HEK293 (cell line): ENCODE measurements around the gene ACAA2.

ENCODE experiments used
- CTCF ChIA-PET: fragments of 350-600 bp; formaldehyde crosslinking; extraction: SDS; loops from one replicate; lab custom pipeline; 2021; ENCODE audit warnings: antibody characterized with exemption; lab: Yijun Ruan, JAX
- POLR2A ChIA-PET: fragments of 300-600 bp; formaldehyde crosslinking; extraction: SDS; loops from one replicate; lab custom pipeline; 2020; ENCODE audit warnings: antibody characterized with exemption, inconsistent platforms; lab: Yijun Ruan, JAX
- H3K27ac ChIP-seq: fragments of 200-500 bp; sonication (Bioruptor generic); 2 replicates; pipeline ENCODE4 v1.5.1; 2014; ENCODE audit warnings: low read depth, low read length, control low read depth, inconsistent platforms; ENCODE audit errors: extremely low read depth
- H3K36me3 ChIP-seq, 2 experiments: fragments of 200-500 bp in 1 of 2; sonication (Bioruptor generic) in 1 of 2; 1 replicate in 1 of 2; 2 replicates in 1 of 2; pipeline ENCODE4 v1.5.1; 2014 to 2017; ENCODE audit warnings: inconsistent platforms in 2 of 2, low read length in 2 of 2; ENCODE audit not compliant: control insufficient read depth in 2 of 2, insufficient read depth in 1 of 2
- H3K4me1 ChIP-seq: fragments of 200-500 bp; sonication (Bioruptor generic); 2 replicates; pipeline ENCODE4 v1.5.1; 2014; ENCODE audit warnings: mild to moderate bottlenecking, low read length, inconsistent platforms; ENCODE audit not compliant: control insufficient read depth, insufficient read depth
- H3K4me3 ChIP-seq: 2 replicates; pipeline ENCODE4 v1.5.1; 2011; ENCODE audit warnings: low read depth, mild to moderate bottlenecking, control low read depth, low read length, moderate library complexity
- H3K9me3 ChIP-seq: fragments of 200-500 bp; sonication (Bioruptor generic); 2 replicates; pipeline ENCODE4 v1.5.1; 2014; ENCODE audit warnings: low read depth, low read length, inconsistent platforms; ENCODE audit not compliant: control insufficient read depth, insufficient read depth
- OSR2 ChIP-seq: fragments of 450-650 bp; formaldehyde crosslinking; IDR thresholded peaks from 2 replicates; pipeline ENCODE4 v1.5.1; 2016; ENCODE audit warnings: missing biosample characterization, missing genetic modification characterization
- PRDM1 ChIP-seq: fragments of 450-650 bp; formaldehyde crosslinking; IDR thresholded peaks from 2 replicates; pipeline ENCODE4; 2016; ENCODE audit warnings: missing biosample characterization, missing genetic modification characterization
- SALL2 ChIP-seq: fragments of 450-650 bp; formaldehyde crosslinking; IDR thresholded peaks from 2 replicates; pipeline ENCODE4 v1.5.0; 2017; ENCODE audit warnings: missing biosample characterization, mild to moderate bottlenecking, missing genetic modification characterization, borderline replicate concordance
- SP2 ChIP-seq: fragments of 450-650 bp; formaldehyde crosslinking; IDR thresholded peaks from 2 replicates; pipeline ENCODE4 v1.5.1; 2016; ENCODE audit warnings: missing biosample characterization, missing genetic modification characterization
- ZFP3 ChIP-seq: fragments of 450-650 bp; formaldehyde crosslinking; IDR thresholded peaks from 2 replicates; pipeline ENCODE4 v1.5.1; 2016; ENCODE audit warnings: low read depth, missing biosample characterization, missing genetic modification characterization
- ZFP41 ChIP-seq: fragments of 450-650 bp; formaldehyde crosslinking; IDR thresholded peaks from 2 replicates; pipeline ENCODE4 v1.5.1; 2016; ENCODE audit warnings: missing biosample characterization, missing genetic modification characterization, borderline replicate concordance
- ZNF19 ChIP-seq: fragments of 450-650 bp; formaldehyde crosslinking; IDR thresholded peaks from 2 replicates; pipeline ENCODE4; 2016; ENCODE audit warnings: missing biosample characterization, missing genetic modification characterization, low read depth
- ZNF202 ChIP-seq: fragments of 450-650 bp; formaldehyde crosslinking; IDR thresholded peaks from 2 replicates; pipeline ENCODE4 v1.5.1; 2016; ENCODE audit warnings: missing biosample characterization, missing genetic modification characterization, borderline replicate concordance
- ZNF37A ChIP-seq: fragments of 450-650 bp; IDR thresholded peaks from 2 replicates; pipeline ENCODE4 v1.5.1; 2018; ENCODE audit warnings: missing biosample characterization, missing genetic modification characterization
- ZNF423 ChIP-seq: fragments of 450-650 bp; formaldehyde crosslinking; IDR thresholded peaks from 2 replicates; pipeline ENCODE4 v1.5.1; 2016; ENCODE audit warnings: missing biosample characterization, missing genetic modification characterization
- ZNF514 ChIP-seq: fragments of 450-650 bp; formaldehyde crosslinking; IDR thresholded peaks from 2 replicates; pipeline ENCODE4 v1.5.1; 2016; ENCODE audit warnings: missing biosample characterization, missing genetic modification characterization
- ZNF596 ChIP-seq: fragments of 450-650 bp; IDR thresholded peaks from 2 replicates; pipeline ENCODE4 v1.5.0; 2018; ENCODE audit warnings: missing biosample characterization, mild to moderate bottlenecking, missing genetic modification characterization, moderate library complexity
- ZNF600 ChIP-seq: fragments of 450-650 bp; formaldehyde crosslinking; IDR thresholded peaks from 2 replicates; pipeline ENCODE4 v1.5.1; 2016; ENCODE audit warnings: missing biosample characterization, missing genetic modification characterization
- ZNF654 ChIP-seq: fragments of 450-650 bp; formaldehyde crosslinking; IDR thresholded peaks from 2 replicates; pipeline ENCODE4 v1.5.1; 2016; ENCODE audit warnings: low read depth, missing biosample characterization, missing genetic modification characterization
- ZNF707 ChIP-seq: fragments of 450-650 bp; formaldehyde crosslinking; IDR thresholded peaks from 2 replicates; pipeline ENCODE4 v1.5.1; 2016; ENCODE audit warnings: missing biosample characterization, missing genetic modification characterization
- ZNF76 ChIP-seq: fragments of 450-650 bp; formaldehyde crosslinking; IDR thresholded peaks from 2 replicates; pipeline ENCODE4; 2016; ENCODE audit warnings: low read depth, missing biosample characterization, missing genetic modification characterization, borderline replicate concordance
- ZNF768 ChIP-seq: fragments of 450-650 bp; formaldehyde crosslinking; IDR thresholded peaks from 2 replicates; pipeline ENCODE4 v1.5.1; 2018; ENCODE audit warnings: missing biosample characterization, mild to moderate bottlenecking, missing genetic modification characterization
- TF ChIP-seq, protein P1 (sequence below): fragments of 450-650 bp; formaldehyde crosslinking; IDR thresholded peaks from 2 replicates; pipeline ENCODE4 v1.5.1; 2016; ENCODE audit warnings: missing biosample characterization, missing genetic modification characterization
- TF ChIP-seq, protein P2 (sequence below): fragments of 450-650 bp; formaldehyde crosslinking; IDR thresholded peaks from 2 replicates; pipeline ENCODE4 v1.5.1; 2016; ENCODE audit warnings: missing biosample characterization, missing genetic modification characterization
- TF ChIP-seq, protein P3 (sequence below): fragments of 450-650 bp; IDR thresholded peaks from 2 replicates; pipeline ENCODE4 v1.5.1; 2018; ENCODE audit warnings: missing biosample characterization, missing genetic modification characterization

ACAA2 gene

DNA sequence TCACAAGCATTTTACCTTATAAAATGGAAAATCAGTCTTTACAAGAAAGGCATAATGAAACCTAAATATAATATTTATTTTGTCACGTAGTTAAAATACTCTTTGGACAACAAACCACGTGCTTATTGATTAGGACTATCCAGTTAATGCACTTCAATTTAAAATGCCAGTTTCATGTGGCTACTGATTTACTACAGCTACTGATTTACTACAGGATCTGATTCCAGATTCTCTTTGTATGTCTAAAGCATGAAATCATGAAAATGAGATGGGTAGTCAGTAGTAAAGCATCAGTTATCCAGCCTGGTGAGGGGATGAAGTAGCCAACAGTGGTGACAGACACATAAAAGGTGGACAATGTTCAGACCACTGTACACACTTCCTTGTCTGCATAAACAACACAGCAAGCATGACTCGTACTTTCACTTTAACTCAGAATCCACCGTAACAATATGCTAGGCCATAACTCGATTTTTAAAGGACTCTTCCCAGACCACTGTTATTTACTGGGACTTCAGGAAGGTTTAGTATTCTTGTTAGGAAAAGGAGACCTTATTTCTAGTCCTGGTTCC lies 24.9 kb downstream of the ACAA2 start:
- Histone ChIP-seq H3K4me1 (no peaks in the 10 kb centered on the region), H3K9me3 (no peaks in the 10 kb centered on the region), H3K4me3 (no peak overlapping the region), H3K27ac (no peak overlapping the region), H3K36me3 (peaks cover 53 to 85% of the 10 kb centered on the region in 2 experiments)
- ChIA-PET POLR2A (no interaction called here), CTCF (interaction anchor here (0.5 to 1.6 kb wide), 4 partner anchors 11 to 323 kb away, joined by 3 to 4 read pairs (median 4); no protein-coding TSS in a partner anchor)
- TF ChIP-seq, protein P1, sequence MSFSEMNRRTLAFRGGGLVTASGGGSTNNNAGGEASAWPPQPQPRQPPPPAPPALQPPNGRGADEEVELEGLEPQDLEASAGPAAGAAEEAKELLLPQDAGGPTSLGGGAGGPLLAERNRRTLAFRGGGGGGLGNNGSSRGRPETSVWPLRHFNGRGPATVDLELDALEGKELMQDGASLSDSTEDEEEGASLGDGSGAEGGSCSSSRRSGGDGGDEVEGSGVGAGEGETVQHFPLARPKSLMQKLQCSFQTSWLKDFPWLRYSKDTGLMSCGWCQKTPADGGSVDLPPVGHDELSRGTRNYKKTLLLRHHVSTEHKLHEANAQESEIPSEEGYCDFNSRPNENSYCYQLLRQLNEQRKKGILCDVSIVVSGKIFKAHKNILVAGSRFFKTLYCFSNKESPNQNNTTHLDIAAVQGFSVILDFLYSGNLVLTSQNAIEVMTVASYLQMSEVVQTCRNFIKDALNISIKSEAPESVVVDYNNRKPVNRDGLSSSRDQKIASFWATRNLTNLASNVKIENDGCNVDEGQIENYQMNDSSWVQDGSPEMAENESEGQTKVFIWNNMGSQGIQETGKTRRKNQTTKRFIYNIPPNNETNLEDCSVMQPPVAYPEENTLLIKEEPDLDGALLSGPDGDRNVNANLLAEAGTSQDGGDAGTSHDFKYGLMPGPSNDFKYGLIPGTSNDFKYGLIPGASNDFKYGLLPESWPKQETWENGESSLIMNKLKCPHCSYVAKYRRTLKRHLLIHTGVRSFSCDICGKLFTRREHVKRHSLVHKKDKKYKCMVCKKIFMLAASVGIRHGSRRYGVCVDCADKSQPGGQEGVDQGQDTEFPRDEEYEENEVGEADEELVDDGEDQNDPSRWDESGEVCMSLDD (tag by site-specific recombination) = no peak
- TF ChIP-seq ZNF423 = no peak
- no peak for TF ChIP-seq ZNF202 (tag by site-specific recombination)
- no peak for TF ChIP-seq ZNF768 (tag by site-specific recombination)
- TF ChIP-seq ZNF37A (tag by site-specific recombination) = no peak
- TF ChIP-seq, protein P2, sequence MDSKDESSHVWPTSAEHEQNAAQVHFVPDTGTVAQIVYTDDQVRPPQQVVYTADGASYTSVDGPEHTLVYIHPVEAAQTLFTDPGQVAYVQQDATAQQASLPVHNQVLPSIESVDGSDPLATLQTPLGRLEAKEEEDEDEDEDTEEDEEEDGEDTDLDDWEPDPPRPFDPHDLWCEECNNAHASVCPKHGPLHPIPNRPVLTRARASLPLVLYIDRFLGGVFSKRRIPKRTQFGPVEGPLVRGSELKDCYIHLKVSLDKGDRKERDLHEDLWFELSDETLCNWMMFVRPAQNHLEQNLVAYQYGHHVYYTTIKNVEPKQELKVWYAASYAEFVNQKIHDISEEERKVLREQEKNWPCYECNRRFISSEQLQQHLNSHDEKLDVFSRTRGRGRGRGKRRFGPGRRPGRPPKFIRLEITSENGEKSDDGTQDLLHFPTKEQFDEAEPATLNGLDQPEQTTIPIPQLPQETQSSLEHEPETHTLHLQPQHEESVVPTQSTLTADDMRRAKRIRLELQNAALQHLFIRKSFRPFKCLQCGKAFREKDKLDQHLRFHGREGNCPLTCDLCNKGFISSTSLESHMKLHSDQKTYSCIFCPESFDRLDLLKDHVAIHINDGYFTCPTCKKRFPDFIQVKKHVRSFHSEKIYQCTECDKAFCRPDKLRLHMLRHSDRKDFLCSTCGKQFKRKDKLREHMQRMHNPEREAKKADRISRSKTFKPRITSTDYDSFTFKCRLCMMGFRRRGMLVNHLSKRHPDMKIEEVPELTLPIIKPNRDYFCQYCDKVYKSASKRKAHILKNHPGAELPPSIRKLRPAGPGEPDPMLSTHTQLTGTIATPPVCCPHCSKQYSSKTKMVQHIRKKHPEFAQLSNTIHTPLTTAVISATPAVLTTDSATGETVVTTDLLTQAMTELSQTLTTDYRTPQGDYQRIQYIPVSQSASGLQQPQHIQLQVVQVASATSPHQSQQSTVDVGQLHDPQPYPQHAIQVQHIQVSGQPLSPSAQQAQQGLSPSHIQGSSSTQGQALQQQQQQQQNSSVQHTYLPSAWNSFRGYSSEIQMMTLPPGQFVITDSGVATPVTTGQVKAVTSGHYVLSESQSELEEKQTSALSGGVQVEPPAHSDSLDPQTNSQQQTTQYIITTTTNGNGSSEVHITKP (tag by site-specific recombination) = no peak
- peak; percentile 75 for TF ChIP-seq PRDM1
- peak; percentile 44; the same call in 1 of the 2 replicates for TF ChIP-seq OSR2

DNA sequence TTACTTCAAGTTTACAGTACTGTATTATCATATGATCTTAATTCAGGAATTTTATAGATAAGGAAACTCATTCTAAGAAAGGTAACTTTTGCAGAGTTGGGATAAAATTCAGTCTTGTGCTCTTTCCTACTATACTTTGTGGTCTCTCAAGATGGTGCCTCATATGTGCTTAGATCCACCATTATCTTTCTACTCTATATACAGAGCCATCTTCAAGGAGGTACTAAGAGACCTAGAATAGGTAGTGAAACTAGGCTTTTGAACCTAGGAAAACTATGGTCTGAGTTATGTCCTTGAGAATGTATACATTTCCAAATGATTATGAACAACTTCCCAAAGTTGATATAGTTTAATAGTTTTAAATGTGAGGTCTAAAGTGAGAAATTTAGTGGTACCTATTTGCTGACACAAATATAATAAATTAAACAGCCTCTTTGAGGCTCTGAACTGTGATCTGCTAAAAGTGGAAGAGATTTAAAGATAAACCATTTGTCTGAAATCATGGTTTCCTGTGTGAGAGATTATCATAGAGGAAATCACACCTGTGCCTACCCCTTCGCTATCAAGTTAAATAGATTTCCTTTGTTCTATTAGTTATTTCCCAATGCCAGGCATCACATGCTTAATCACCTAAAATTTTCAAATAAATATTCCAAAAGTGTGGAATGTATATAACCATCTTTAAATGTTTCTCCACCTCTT lies 27.2 kb downstream of the ACAA2 start:
- Histone ChIP-seq H3K27ac (no peak overlapping the region), H3K4me3 (no peak overlapping the region), H3K4me1 (no peaks in the 10 kb centered on the region), H3K36me3 (peaks cover 41 to 81% of the 10 kb centered on the region in 2 experiments), H3K9me3 (no peaks in the 10 kb centered on the region)
- TF ChIP-seq ZNF600 (tag by site-specific recombination) (no peak), ZNF596 (no peak), ZNF654 (tag by site-specific recombination) (no peak), ZNF707 (tag by site-specific recombination) (no peak), ZFP3 (tag by site-specific recombination) (no peak), ZNF514 (no peak), SALL2 (tag by site-specific recombination) (no peak), SP2 (tag by site-specific recombination) (no peak), ZNF76 (tag by site-specific recombination) (no peak), ZFP41 (tag by site-specific recombination) (no peak), ZNF19 (tag by site-specific recombination) (no peak)
- TF ChIP-seq, protein P3, sequence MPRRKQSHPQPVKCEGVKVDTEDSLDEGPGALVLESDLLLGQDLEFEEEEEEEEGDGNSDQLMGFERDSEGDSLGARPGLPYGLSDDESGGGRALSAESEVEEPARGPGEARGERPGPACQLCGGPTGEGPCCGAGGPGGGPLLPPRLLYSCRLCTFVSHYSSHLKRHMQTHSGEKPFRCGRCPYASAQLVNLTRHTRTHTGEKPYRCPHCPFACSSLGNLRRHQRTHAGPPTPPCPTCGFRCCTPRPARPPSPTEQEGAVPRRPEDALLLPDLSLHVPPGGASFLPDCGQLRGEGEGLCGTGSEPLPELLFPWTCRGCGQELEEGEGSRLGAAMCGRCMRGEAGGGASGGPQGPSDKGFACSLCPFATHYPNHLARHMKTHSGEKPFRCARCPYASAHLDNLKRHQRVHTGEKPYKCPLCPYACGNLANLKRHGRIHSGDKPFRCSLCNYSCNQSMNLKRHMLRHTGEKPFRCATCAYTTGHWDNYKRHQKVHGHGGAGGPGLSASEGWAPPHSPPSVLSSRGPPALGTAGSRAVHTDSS (tag by site-specific recombination) = no peak
- POLR2A ChIA-PET = no interaction called here
- CTCF ChIA-PET = interaction anchor here (2.9 kb wide), 1 partner anchor 72 kb away, joined by 13 read pairs; no protein-coding TSS in a partner anchor
